Karpas-422 (cell line): ENCODE measurements around the gene PCDHB4. TPM values are rescaled to one million over a fixed set of nuclear protein-coding genes. Genes with fewer than 3 reads are reported as not detected.
A peak's percentile ranks its signal among the peaks of the same experiment; 100 is the strongest.
"Not testable (repeated sequence)": the region's sequence is repeated elsewhere in the genome, so short reads cannot be mapped to it uniquely, and the experiment has no call there.

Experiments
- DNase-seq: peaks from one replicate; pipeline ENCODE4 v3.0.0-alpha.2; 2015
- H2AFZ ChIP-seq: fragments of 200-600 bp; sonication (generic); 2 replicates; pipeline ENCODE4 v1.6.1; 2014; ENCODE audit warnings: antibody characterized with exemption, low read length, mixed read lengths
- H3K27ac ChIP-seq: fragments of 200-600 bp; sonication (generic); 2 replicates; pipeline ENCODE4 v1.5.1; 2014; ENCODE audit warnings: mild to moderate bottlenecking, low read length, moderate library complexity
- H3K27me3 ChIP-seq: fragments of 200-600 bp; sonication (generic); 2 replicates; pipeline ENCODE4 v1.6.1; 2014; ENCODE audit warnings: low read length, mixed read lengths
- H3K36me3 ChIP-seq: fragments of 200-600 bp; sonication (generic); 2 replicates; pipeline ENCODE4 v1.6.1; 2014; ENCODE audit warnings: low read length, mixed read lengths; ENCODE audit not compliant: insufficient read depth
- H3K4me1 ChIP-seq: fragments of 200-600 bp; sonication (generic); 2 replicates; pipeline ENCODE4 v1.6.1; 2014; ENCODE audit warnings: mild to moderate bottlenecking, low read length, mixed read lengths
- H3K4me2 ChIP-seq: fragments of 200-600 bp; sonication (generic); 2 replicates; pipeline ENCODE4 v1.6.1; 2014; ENCODE audit warnings: low read length, low read depth, mild to moderate bottlenecking; ENCODE audit not compliant: poor library complexity, severe bottlenecking
- H3K4me3 ChIP-seq: fragments of 200-600 bp; sonication (generic); 2 replicates; pipeline ENCODE4 v1.5.1; 2014; ENCODE audit warnings: mild to moderate bottlenecking, antibody characterized with exemption, low read length, mixed read lengths
- H3K79me2 ChIP-seq: fragments of 200-600 bp; sonication (generic); 2 replicates; pipeline ENCODE4 v1.6.1; 2014; ENCODE audit warnings: mild to moderate bottlenecking, low read length, mixed read lengths
- H3K9ac ChIP-seq: fragments of 200-600 bp; sonication (generic); 2 replicates; pipeline ENCODE4 v1.6.0; 2014; ENCODE audit warnings: low read length
- H3K9me2 ChIP-seq: fragments of 200-600 bp; sonication (generic), shearing (Covaris generic); replicated peaks from 2 replicates; pipeline ENCODE4 v1.6.0; 2014; ENCODE audit warnings: mild to moderate bottlenecking, low read length, moderate library complexity; ENCODE audit not compliant: insufficient read depth
- H3K9me3 ChIP-seq: fragments of 300-700, 200-600 bp; sonication (generic); 2 replicates; pipeline ENCODE4 v1.6.1; 2014; ENCODE audit warnings: low read length, mixed read lengths
- H4K20me1 ChIP-seq: fragments of 200-600 bp; sonication (generic); 2 replicates; pipeline ENCODE4 v1.6.1; 2014; ENCODE audit warnings: mild to moderate bottlenecking, antibody characterized with exemption, low read length, low read depth; ENCODE audit not compliant: insufficient read depth
- total RNA-seq: library from RNA; depleted of rRNA; stranded (reverse); fragments of >200 nt; shearing (Covaris generic); gene quantifications from 2 replicates; pipeline ENCODE4 v1.2.3, GENCODE V29; 2014; ENCODE audit warnings: low replicate concordance

The PCDHB4 gene
- total RNA-seq, 1 experiment from 2014 or later: not detected

DNA sequence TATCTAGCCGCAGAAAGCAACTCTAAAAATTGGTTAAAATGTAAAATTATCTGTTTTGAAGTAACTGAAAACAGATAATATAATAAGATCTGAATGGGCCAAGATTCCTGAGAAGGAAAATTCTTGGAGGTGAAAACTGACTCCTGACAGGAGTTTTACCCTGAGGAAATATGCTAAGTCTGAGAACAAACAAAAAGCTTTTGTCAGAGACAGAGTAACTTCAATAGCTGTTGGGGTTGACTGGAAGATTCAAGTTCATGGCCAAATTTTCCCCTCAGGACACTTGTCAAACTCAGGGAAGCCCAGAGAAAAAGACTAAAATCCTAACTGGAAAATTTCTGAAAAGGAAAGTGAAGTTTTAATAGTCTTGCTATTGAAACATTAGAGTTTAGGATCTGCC is 5.7 kb downstream of the PCDHB4 start:
- Histone ChIP-seq H3K79me2 (no peaks in the 10 kb centered on the region), H3K4me2 (no peak overlapping the region), H3K27me3 (no peaks in the 10 kb centered on the region), H3K9ac (no peak overlapping the region), H2AFZ (no peak overlapping the region), H3K27ac (no peak overlapping the region), H3K4me3 (no peak overlapping the region), H3K9me2 (no peaks in the 10 kb centered on the region), H3K4me1 (no peaks in the 10 kb centered on the region), H3K9me3 (no peaks in the 10 kb centered on the region), H3K36me3 (no peaks in the 10 kb centered on the region), H4K20me1 (no peaks in the 10 kb centered on the region)
- no peak for DNase-seq

DNA sequence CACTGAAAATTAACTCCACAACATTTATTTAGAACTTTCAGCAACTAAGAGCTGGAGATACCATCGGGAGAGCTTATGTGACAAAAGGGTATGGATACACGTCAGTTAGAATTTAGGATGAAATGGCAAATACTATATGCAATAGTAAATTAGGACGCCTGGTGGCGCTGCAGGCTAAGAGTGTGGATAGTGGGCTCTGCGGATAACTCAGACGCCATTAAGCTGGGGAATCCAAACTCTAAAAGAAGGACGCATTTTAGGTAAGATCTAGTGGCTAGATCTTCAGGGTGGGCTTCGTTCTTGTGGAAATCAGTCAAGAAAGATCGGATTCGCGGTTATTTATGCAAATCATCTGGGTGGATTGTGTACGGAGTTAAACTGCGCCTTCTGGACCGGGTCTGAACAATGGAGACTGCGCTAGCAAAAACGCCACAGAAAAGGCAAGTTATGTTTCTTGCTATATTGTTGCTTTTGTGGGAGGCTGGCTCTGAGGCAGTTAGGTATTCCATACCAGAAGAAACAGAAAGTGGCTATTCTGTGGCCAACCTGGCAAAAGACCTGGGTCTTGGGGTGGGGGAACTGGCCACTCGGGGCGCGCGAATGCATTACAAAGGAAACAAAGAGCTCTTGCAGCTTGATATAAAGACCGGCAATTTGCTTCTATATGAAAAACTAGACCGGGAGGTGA is 13.6 kb downstream of the PCDHB4 start, which contains the start of gene PCDHB5:
TSS of gene PCDHB5 (plus strand) at position 177 of the 688 bp plus-strand sequence. CDS start at position 406, 229 bp downstream.
- Histone ChIP-seq H3K79me2 (no peaks in the 10 kb centered on the region), H3K36me3 (no peaks in the 10 kb centered on the region), H3K4me2 (no peak within 1 kb of the TSS), H3K27ac (no peak within 1 kb of the TSS), H3K9ac (no peak within 1 kb of the TSS), H3K27me3 (no peaks in the 10 kb centered on the region), H3K9me3 (0 out of 2 replicates have a peak, but pooled peaks cover 2% of the 10 kb centered on the region), H3K4me3 (no peak within 1 kb of the TSS), H3K9me2 (no peaks in the 10 kb centered on the region), H2AFZ (no peak within 1 kb of the TSS), H4K20me1 (no peaks in the 10 kb centered on the region), H3K4me1 (no peaks in the 10 kb centered on the region)
- DNase-seq: peak; percentile 62

DNA sequence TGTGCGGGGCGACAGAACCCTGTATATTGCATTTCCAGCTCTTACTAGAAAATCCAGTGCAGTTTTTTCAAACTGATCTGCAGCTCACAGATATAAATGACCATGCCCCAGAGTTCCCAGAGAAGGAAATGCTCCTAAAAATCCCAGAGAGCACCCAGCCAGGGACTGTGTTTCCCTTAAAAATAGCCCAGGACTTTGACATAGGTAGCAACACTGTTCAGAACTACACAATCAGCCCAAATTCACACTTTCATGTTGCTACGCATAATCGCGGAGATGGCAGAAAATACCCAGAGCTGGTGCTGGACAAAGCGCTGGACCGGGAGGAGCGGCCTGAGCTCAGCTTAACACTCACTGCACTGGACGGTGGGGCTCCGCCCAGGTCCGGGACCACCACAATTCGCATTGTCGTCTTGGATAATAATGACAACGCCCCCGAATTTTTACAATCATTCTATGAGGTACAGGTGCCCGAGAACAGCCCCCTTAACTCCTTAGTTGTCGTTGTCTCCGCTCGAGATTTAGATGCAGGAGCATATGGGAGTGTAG is 14.2 kb downstream of the PCDHB4 start:
- no peaks in the 10 kb centered on the region for H3K9me2 ChIP-seq
- H3K4me2 ChIP-seq: no peak overlapping the region
- H3K4me1 ChIP-seq: no peaks in the 10 kb centered on the region
- DNase-seq: no peak
- no peak overlapping the region for H3K27ac ChIP-seq
- H3K79me2 ChIP-seq: no peaks in the 10 kb centered on the region
- H3K27me3 ChIP-seq: no peaks in the 10 kb centered on the region
- no peak overlapping the region for H3K9ac ChIP-seq
- no peaks in the 10 kb centered on the region for H3K36me3 ChIP-seq
- H3K9me3 ChIP-seq: 0 out of 2 replicates have a peak, but pooled peaks cover 2% of the 10 kb centered on the region
- H4K20me1 ChIP-seq: no peaks in the 10 kb centered on the region
- no peak overlapping the region for H3K4me3 ChIP-seq
- no peak overlapping the region for H2AFZ ChIP-seq

DNA sequence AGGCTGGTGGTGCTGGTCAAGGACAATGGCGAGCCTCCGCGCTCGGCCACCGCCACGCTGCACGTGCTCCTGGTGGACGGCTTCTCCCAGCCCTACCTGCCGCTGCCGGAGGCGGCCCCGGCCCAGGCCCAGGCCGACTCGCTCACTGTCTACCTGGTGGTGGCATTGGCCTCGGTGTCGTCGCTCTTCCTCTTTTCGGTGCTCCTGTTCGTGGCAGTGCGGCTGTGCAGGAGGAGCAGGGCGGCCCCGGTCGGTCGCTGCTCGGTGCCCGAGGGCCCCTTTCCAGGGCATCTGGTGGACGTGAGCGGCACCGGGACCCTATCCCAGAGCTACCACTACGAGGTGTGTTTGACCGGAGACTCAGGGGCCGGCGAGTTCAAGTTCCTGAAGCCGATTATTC is 15.7 kb downstream of the PCDHB4 start:
- not testable (repeated sequence) for H3K4me2 ChIP-seq, H3K4me3 ChIP-seq, H3K27ac ChIP-seq, H3K4me1 ChIP-seq, H3K9me2 ChIP-seq, H2AFZ ChIP-seq, H3K9me3 ChIP-seq, H3K36me3 ChIP-seq, H3K27me3 ChIP-seq, H4K20me1 ChIP-seq, DNase-seq, H3K9ac ChIP-seq, H3K79me2 ChIP-seq

DNA sequence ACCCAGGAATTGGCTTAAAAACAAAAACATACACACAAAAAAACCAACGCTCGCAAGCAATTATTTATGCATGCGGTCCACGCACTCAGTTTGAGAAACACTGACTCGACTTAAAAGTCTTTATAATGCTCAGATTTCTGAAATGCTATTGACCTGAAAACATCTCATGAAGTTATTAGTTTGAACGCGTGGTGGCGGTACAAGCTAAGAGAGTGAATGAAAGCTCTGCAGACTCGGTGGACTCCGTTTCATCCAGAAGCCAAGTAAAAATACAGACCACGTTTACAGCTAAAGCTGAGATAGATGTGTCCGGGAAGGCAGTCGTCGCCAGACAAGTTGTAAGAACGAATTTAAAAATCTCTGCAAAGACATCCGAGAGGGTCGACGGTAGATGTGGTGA is 28.2 kb downstream of the PCDHB4 start, which contains the start of gene PCDHB6:
TSS of gene PCDHB6 (plus strand) at position 246 of the 400 bp plus-strand sequence. CDS start 201 bp downstream, outside the sequence.
- Histone ChIP-seq H2AFZ (no peak within 1 kb of the TSS), H3K27me3 (no peaks in the 10 kb centered on the region), H3K79me2 (no peaks in the 10 kb centered on the region), H3K4me1 (no peaks in the 10 kb centered on the region), H3K4me2 (no peak within 1 kb of the TSS), H3K9me3 (no peaks in the 10 kb centered on the region), H3K27ac (no peak within 1 kb of the TSS), H4K20me1 (no peaks in the 10 kb centered on the region), H3K9me2 (no peaks in the 10 kb centered on the region), H3K9ac (no peak within 1 kb of the TSS), H3K36me3 (no peaks in the 10 kb centered on the region), H3K4me3 (no peak within 1 kb of the TSS)
- peak; percentile 63 for DNase-seq

DNA sequence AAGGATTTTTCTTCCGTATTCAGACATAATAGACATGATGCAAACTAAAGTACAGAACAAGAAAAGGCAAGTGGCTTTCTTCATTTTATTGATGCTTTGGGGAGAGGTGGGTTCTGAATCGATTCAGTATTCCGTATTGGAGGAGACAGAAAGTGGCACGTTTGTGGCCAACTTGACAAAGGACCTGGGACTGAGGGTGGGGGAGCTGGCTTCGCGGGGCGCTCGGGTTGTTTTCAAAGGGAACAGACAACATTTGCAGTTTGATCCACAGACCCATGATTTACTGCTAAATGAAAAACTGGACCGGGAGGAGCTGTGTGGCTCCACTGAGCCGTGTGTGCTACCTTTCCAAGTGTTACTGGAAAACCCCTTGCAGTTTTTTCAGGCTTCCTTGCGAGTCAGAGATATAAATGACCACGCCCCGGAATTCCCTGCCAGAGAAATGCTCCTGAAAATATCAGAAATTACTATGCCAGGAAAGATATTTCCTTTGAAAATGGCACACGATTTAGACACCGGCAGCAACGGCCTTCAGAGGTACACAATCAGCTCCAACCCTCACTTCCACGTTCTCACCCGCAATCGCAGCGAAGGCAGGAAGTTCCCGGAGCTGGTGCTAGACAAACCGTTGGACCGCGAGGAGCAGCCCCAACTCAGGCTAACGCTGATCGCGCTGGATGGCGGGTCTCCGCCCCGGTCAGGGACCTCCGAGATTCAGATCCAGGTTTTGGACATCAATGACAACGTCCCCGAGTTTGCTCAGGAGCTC is 28.8 kb downstream of the PCDHB4 start:
- Histone ChIP-seq H3K79me2 (no peaks in the 10 kb centered on the region), H3K9me3 (no peaks in the 10 kb centered on the region), H3K27ac (no peak overlapping the region), H3K4me1 (no peaks in the 10 kb centered on the region), H3K9me2 (no peaks in the 10 kb centered on the region), H2AFZ (no peak overlapping the region), H3K4me2 (no peak overlapping the region), H3K4me3 (no peak overlapping the region), H3K27me3 (no peaks in the 10 kb centered on the region), H4K20me1 (no peaks in the 10 kb centered on the region), H3K36me3 (no peaks in the 10 kb centered on the region), H3K9ac (no peak overlapping the region)
- DNase-seq: no peak

DNA sequence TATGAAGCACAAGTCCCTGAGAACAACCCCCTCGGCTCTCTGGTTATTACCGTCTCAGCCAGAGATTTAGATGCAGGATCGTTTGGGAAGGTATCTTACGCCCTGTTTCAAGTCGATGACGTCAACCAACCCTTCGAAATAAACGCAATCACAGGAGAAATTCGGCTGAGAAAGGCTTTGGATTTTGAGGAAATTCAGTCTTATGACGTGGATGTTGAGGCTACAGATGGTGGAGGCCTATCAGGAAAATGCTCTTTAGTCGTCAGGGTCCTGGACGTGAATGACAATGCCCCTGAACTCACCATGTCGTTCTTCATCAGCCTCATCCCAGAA is 29.3 kb downstream of the PCDHB4 start:
- no peak overlapping the region for H3K4me3 ChIP-seq
- no peak overlapping the region for H3K4me2 ChIP-seq
- H3K9me3 ChIP-seq: no peaks in the 10 kb centered on the region
- H3K9ac ChIP-seq: no peak overlapping the region
- H3K9me2 ChIP-seq: no peaks in the 10 kb centered on the region
- no peaks in the 10 kb centered on the region for H3K4me1 ChIP-seq
- no peaks in the 10 kb centered on the region for H3K27me3 ChIP-seq
- H3K36me3 ChIP-seq: no peaks in the 10 kb centered on the region
- H2AFZ ChIP-seq: no peak overlapping the region
- no peaks in the 10 kb centered on the region for H4K20me1 ChIP-seq
- no peaks in the 10 kb centered on the region for H3K79me2 ChIP-seq
- H3K27ac ChIP-seq: no peak overlapping the region
- no peak for DNase-seq

DNA sequence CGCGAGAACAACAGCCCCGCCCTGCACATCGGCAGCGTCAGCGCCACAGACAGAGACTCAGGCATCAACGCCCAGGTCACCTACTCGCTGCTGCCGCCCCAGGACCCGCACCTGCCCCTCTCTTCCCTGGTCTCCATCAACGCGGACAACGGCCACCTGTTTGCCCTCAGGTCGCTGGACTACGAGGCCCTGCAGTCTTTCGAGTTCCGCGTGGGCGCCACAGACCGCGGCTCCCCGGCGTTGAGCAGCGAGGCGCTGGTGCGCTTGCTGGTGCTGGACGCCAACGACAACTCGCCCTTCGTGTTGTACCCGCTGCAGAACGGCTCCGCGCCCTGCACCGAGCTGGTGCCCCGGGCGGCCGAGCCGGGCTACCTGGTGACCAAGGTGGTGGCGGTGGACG is 30.0 kb downstream of the PCDHB4 start:
- not testable (repeated sequence) for H3K4me3 ChIP-seq, H2AFZ ChIP-seq, H3K9me2 ChIP-seq, H3K27me3 ChIP-seq, DNase-seq, H3K4me1 ChIP-seq, H3K9me3 ChIP-seq, H3K36me3 ChIP-seq, H3K9ac ChIP-seq, H3K79me2 ChIP-seq, H3K4me2 ChIP-seq, H3K27ac ChIP-seq, H4K20me1 ChIP-seq
